ENCODE results near the gene TRIM9. TPM values are rescaled to one million over a fixed set of nuclear protein-coding genes. Genes with fewer than 3 reads are reported as not detected.

TRIM9 gene
- total and polyA plus RNA-seq, 9 of the 15 experiments (the other 6 are each of a cell fraction or from before 2014, with no cell fraction given) = 0.03 to 0.15 (median 0.04) TPM; not detected in 4

- Histone ChIP-seq H3K27ac (ENCODE audit: extremely low read depth, low read depth, low read length) (no peak overlapping the region), H3K79me2 (ENCODE audit: control insufficient read depth, insufficient read depth, low read length) (no peaks in the 10 kb centered on the region), H3K9me3 (replicated peaks; ENCODE audit: control insufficient read depth, insufficient read depth, low read depth, low read length) (no peaks in the 10 kb centered on the region), H3K9ac (ENCODE audit: insufficient read depth in 1 of 2, low read depth in 2 of 2, low read length in 2 of 2) (no peak overlapping the region), H3K4me3 (no peak overlapping the region), H3K36me3 (ENCODE audit: control insufficient read depth, insufficient read depth, low read length) (no peaks in the 10 kb centered on the region), H3K4me1 (replicated peaks in 1 of 2; ENCODE audit: control insufficient read depth in 2 of 2, insufficient read depth in 2 of 2, low read length in 2 of 2) (no peaks in the 10 kb centered on the region), H3K27me3 (ENCODE audit: control insufficient read depth in 2 of 2, insufficient read depth in 2 of 2, low read length in 2 of 2) (no peaks in the 10 kb centered on the region; a peak in 1 of 5 replicates), H3K9me1 (ENCODE audit: control insufficient read depth, insufficient read depth, low read length) (no peaks in the 10 kb centered on the region), H4K20me1 (replicated peaks; ENCODE audit: control insufficient read depth, insufficient read depth, low read length) (no peaks in the 10 kb centered on the region), H3K4me2 (ENCODE audit: insufficient read depth, low read length) (no peak overlapping the region), H2AFZ (ENCODE audit: low read depth, low read length) (no peak overlapping the region)
- WGBS (ENCODE audit: insufficient coverage, low coverage, missing lambda C conversion rate) = 0% methylated on average over 4 of the region's 5 CpGs
- intact Hi-C loops (cut with micrococcal nuclease) (no loop called here), in situ Hi-C loops (cut with MboI) (no loop called here)
- BruUV-seq (replicated peaks) = no TSS peak
- ChIA-PET POLR2A (no interaction called here), CTCF (ENCODE audit: low intra/inter-chr PET ratio) (no interaction called here)
- ATAC-seq = no peak
- no peak for TF ChIP-seq FOXK1 (CRISPR knock-in tag; IDR thresholded peaks at IDR 0.05; ENCODE audit: borderline replicate concordance)
- no peak for TF ChIP-seq RAD21 (CRISPR knock-in tag; conservative IDR thresholded peaks at IDR 0.05 in 1 of 2, IDR thresholded peaks at IDR 0.05 in 1 of 2)
- no peak for TF ChIP-seq DMBX1 (CRISPR knock-in tag; IDR thresholded peaks at IDR 0.05; ENCODE audit: borderline replicate concordance)
- no peak for TF ChIP-seq TAF1 (IDR thresholded peaks at IDR 0.05; ENCODE audit: control insufficient read depth, extremely low read depth, insufficient read depth, low read length, severe bottlenecking)
- no peak for TF ChIP-seq PTTG1 (tag; IDR thresholded peaks at IDR 0.05; ENCODE audit: low read depth)
- TF ChIP-seq ZNF699 (CRISPR knock-in tag; IDR thresholded peaks at IDR 0.05; ENCODE audit: insufficient replicate concordance) = no peak
- no peak for TF ChIP-seq ZNF75A (CRISPR knock-in tag; IDR thresholded peaks at IDR 0.05)
- FAIRE-seq = no peak
- no peak for DNase-seq (ENCODE audit: extremely low read depth in 1 of 4, low spot score in 3 of 4)
Measured at GRCh38 chr14:51071857-51072256, 23.0 kb downstream of the TRIM9 start.

Measured in K562 (cell line).